Fibroblast of mammary gland (primary cell): ENCODE data around the gene DUSP18.

ENCODE experiments used
- DNase-seq: peaks from one replicate; pipeline ENCODE4 v3.0.0-alpha.2; 2010; ENCODE audit warnings: low read depth
- H3K4me3 ChIP-seq: 2 replicates; pipeline ENCODE4 v1.5.1; 2011; ENCODE audit warnings: low read depth, mild to moderate bottlenecking, low read length, moderate library complexity; ENCODE audit not compliant: control insufficient read depth
- CTCF ChIP-seq: conservative IDR thresholded peaks from 2 replicates; pipeline ENCODE4 v1.5.1; 2011; ENCODE audit warnings: low read depth, low read length, inconsistent platforms; ENCODE audit not compliant: control insufficient read depth, insufficient read depth

Gene DUSP18

DNA sequence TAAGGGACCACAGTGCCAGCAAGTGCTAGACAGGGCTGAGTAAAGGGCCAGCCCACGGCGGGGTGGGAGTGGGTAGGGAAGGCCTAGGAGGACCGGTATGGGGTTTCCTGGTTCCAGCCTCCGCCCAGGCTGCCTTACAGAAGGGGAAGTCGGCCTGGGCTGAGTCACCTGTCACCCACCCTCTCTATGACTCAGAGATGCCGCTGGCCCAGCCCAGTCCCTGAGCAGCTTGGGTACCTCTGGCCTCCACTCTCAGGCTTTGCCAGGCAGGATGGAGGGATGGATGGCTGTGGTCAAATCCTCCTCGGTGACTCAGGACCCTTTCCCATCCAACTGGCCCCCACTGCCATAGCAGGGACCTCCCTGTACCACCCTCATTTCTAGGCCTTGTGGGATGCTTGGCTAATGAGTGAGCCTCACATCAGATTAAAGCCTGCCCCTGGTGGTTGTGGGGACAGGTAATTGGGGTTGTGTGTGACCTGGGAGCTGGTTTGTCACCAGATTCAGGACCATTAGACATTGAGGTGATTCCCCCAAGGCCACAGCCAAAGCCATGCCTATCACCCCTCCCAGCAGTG lies 18.2 kb downstream of the DUSP18 start:
- H3K4me3 ChIP-seq = no peak overlapping the region
- peak; percentile 16 for TF ChIP-seq CTCF
- peak; percentile 87 for DNase-seq

- DNase-seq = no peak
- no peak overlapping the region for H3K4me3 ChIP-seq
- TF ChIP-seq CTCF = no peak
Measured at GRCh38 chr22:30648825-30649224, 18.9 kb downstream of the DUSP18 start.

DNA sequence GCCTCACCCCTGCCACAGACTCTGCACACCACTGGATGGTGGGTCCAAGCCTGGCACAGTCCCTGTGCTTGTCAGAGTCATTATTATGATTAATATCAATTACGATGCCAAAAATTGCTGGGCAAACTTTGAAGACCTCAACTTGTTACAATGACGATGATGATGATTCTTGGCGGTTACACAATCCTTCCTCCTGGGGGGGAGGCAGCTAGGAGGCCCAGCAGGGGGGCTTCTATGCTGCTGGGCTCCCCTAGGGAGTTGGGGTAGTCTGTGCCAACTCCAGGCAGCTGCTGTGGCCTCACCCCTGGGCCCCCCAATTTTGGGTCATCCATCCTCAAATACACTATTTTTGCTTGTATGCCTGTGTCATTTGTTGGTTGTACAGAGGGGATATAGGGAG lies 20.1 kb downstream of the DUSP18 start:
- no peak for TF ChIP-seq CTCF
- DNase-seq = no peak
- no peak overlapping the region for H3K4me3 ChIP-seq

DNA sequence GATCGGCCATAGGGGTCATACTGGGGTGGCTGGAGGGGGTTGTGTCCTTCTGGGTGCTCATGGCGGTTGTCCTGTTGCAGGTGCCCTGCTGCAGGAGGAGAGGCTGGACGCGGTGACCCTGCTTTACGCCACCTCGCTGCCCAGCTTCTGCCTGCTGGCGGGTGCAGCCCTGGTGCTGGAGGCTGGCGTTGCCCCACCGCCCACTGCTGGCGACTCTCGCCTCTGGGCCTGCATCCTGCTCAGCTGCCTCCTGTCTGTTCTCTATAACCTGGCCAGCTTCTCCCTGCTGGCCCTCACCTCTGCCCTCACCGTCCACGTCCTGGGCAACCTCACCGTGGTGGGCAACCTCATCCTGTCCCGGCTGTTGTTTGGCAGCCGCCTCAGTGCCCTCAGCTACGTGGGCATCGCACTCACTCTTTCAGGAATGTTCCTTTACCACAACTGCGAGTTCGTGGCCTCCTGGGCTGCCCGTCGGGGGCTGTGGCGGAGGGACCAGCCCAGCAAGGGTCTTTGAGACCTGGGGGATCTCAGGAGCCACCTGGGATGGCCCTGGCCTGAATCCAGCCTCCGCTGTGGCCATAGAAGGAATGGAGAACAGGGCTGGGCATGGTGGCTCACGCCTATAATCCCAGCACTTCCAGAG lies 21.0 kb downstream of the DUSP18 start:
- no peak for DNase-seq
- H3K4me3 ChIP-seq = no peak overlapping the region
- TF ChIP-seq CTCF = no peak

DNA sequence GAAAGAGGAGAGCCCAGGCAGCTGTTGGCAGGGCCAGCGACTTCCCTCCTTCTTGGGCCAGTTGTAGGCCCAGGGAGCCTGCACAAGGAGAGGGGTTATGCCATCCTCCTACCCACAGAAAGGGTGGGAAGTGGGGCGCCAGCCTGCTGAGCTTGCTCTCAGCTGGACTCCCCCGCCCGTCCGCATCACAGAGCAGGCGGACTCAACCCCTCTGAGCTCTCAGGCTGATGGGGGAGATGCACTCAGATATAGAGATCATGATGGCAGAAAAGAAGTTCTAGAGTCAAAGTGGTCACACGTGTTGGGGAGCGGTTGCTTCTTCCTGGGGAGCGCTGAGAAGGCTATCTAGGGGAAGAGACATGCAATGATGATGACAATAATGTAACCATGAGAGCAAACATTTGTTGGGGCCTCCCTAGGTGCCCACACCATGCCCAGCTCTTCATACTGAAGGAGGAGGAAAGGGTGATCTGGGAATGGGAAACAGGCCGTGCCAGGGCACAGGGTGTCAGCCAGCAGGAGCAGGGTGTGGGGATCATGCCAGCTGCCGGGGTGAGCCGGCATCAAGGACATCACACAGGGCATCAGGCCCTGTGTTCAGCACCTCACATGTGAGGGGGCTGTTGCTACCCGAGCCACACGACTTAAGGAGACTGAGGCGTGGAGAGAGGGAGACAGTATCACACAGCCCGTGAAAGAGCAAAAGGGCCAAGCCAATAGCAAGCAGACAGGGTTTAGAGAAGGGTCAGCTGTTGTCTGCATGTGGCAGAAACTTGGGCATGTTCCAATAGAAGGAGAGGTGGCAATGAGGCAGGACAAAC lies 24.4 kb downstream of the DUSP18 start:
- H3K4me3 ChIP-seq = no peak overlapping the region

More for the DNA sequence above, 24.4 kb downstream of the DUSP18 start:
- no peak for TF ChIP-seq CTCF
- no peak for DNase-seq
